Astrocyte of the spinal cord (primary cell): ENCODE results near the gene SOX4.

Source experiments
- DNase-seq: peaks from one replicate; pipeline ENCODE4 v3.0.0; 2011; ENCODE audit warnings: low read depth, low spot score
- H3K4me3 ChIP-seq: 2 replicates; pipeline ENCODE4 v1.5.1; 2011; ENCODE audit warnings: low read depth, mild to moderate bottlenecking, low read length, moderate library complexity
- CTCF ChIP-seq: IDR thresholded peaks from 2 replicates; pipeline ENCODE4 v1.5.1; 2012; ENCODE audit warnings: low read depth, mild to moderate bottlenecking, low read length, inconsistent platforms
- in situ Hi-C: cut with HindIII; loops from 2 replicates; pipeline ENCODE4 v1.10.0; 2017; ENCODE audit warnings: low sequenced_read_pairs

SOX4 gene

DNA sequence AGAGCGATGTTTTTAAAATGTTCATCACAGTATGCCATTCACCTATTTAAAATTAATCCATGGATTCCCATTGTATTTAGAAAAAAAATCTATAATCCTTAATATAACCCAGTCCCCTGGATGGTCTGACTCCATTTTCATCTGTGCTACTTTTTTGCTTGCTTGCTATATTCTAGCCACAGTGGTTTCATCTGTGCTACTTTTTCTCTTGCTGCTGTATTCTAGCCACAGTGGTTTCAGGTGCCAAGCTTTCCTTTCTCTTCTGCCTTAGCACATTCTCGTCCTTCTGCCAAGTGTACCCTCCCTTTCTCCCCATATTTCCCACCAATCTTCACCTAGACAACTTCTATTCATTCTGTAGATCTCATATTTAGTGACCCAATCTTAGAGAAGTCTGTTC is 33.3 kb upstream of the SOX4 start:
- in situ Hi-C loops: no loop called here
- TF ChIP-seq CTCF: no peak

GRCh38 chr6:21565431-21565830 is 28.1 kb upstream of the SOX4 start:
- in situ Hi-C loops: no loop called here
- no peak overlapping the region for H3K4me3 ChIP-seq
- DNase-seq: no peak
- no peak for TF ChIP-seq CTCF

More for the DNA sequence above, 33.3 kb upstream of the SOX4 start:
- H3K4me3 ChIP-seq: no peak overlapping the region
- no peak for DNase-seq

GRCh38 chr6:21578523-21578922 is 15.0 kb upstream of the SOX4 start:
- H3K4me3 ChIP-seq: no peak overlapping the region
- DNase-seq: no peak
- in situ Hi-C loops: no loop called here
- TF ChIP-seq CTCF: no peak

- H3K4me3 ChIP-seq: no peak overlapping the region
- no peak for TF ChIP-seq CTCF
- in situ Hi-C loops: no loop called here
- peak; percentile 40 for DNase-seq
Measured at GRCh38 chr6:21582651-21583050, 10.9 kb upstream of the SOX4 start.

GRCh38 chr6:21586300-21586699 is 7.3 kb upstream of the SOX4 start:
- in situ Hi-C loops: no loop called here
- H3K4me3 ChIP-seq: no peak overlapping the region
- no peak for TF ChIP-seq CTCF
- no peak for DNase-seq

DNA sequence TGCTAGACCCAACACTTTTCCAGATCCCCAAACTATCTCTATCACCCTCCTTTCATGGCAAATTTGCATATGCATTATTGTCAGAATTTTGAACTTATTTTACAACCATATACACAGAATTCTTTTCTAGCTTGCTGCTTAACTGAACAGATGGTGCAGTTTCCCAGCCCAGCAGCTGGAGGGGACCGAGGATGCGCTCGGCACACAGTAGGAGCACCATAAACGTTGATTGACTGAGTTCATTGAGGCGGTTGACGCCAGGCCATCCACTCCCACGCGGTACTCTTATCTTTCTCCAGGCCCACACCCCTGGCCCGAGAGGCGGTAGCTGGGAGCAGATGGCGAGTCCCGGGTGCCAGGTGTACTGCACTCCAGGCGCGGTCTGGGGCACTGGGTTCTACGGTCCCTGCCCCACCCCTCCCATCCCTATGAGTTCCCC is 6.8 kb upstream of the SOX4 start:
- TF ChIP-seq CTCF: no peak
- no peak for DNase-seq
- peak overlapping the region; percentile 64 for H3K4me3 ChIP-seq
- in situ Hi-C loops: no loop called here
